Astrocyte of the spinal cord (primary cell): Measurements from ENCODE around the gene P2RY14.

Experiments
- DNase-seq: peaks from one replicate; pipeline ENCODE4 v3.0.0; 2011; ENCODE audit warnings: low read depth, low spot score
- H3K4me3 ChIP-seq: 2 replicates; pipeline ENCODE4 v1.5.1; 2011; ENCODE audit warnings: low read depth, mild to moderate bottlenecking, low read length, moderate library complexity
- in situ Hi-C: cut with HindIII; loops from 2 replicates; pipeline ENCODE4 v1.10.0; 2017; ENCODE audit warnings: low sequenced_read_pairs
- TF ChIP-seq, protein P1 (sequence below): IDR thresholded peaks from 2 replicates; pipeline ENCODE4 v1.5.1; 2012; ENCODE audit warnings: low read depth, mild to moderate bottlenecking, low read length, inconsistent platforms

The P2RY14 gene

DNA sequence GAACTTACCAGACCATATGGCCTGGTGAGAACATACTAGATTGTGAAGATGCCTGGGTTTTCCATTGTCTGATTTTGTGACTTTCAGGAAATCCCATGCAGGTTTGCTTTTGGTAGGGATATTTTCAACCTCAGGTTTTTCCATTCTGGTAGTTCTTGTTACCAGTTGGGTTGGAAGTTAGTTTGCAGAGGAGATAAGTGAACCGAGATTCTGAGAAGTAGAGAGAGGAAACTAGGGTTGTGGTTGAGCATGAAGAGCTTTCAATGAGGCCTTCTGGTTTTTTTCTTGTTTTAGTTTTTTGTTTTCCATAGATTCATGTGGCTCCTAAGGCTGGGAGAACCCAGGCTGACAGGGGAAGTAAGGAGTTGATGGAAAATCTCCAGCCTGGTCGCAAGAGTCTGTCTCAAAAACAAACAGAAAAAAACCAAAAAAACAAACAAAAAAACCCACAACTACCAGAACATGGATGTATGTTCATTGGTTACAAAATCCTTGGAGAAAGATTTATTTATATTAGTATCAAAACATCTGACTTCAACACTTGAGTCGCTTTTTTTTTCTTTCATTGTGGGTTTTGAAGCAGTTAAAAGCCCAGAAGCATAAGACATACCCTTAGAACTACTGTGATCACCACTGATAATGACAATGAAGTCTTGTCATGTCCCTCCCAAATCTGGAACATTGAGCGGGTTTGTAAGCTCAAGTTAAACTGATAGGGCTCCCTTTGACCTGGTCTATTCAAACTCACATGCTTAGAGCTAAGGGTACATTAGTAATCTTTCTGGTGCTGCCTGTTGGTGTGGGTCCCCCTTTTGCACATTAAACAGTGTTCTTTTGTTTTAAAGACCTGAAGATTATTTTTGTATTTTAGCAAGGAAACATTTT is 78.5 kb downstream of the P2RY14 start:
- no peak for DNase-seq
- TF ChIP-seq, protein P1, sequence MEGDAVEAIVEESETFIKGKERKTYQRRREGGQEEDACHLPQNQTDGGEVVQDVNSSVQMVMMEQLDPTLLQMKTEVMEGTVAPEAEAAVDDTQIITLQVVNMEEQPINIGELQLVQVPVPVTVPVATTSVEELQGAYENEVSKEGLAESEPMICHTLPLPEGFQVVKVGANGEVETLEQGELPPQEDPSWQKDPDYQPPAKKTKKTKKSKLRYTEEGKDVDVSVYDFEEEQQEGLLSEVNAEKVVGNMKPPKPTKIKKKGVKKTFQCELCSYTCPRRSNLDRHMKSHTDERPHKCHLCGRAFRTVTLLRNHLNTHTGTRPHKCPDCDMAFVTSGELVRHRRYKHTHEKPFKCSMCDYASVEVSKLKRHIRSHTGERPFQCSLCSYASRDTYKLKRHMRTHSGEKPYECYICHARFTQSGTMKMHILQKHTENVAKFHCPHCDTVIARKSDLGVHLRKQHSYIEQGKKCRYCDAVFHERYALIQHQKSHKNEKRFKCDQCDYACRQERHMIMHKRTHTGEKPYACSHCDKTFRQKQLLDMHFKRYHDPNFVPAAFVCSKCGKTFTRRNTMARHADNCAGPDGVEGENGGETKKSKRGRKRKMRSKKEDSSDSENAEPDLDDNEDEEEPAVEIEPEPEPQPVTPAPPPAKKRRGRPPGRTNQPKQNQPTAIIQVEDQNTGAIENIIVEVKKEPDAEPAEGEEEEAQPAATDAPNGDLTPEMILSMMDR, result no peak
- in situ Hi-C loops, result no loop called here
- H3K4me3 ChIP-seq, result no peak overlapping the region

DNA sequence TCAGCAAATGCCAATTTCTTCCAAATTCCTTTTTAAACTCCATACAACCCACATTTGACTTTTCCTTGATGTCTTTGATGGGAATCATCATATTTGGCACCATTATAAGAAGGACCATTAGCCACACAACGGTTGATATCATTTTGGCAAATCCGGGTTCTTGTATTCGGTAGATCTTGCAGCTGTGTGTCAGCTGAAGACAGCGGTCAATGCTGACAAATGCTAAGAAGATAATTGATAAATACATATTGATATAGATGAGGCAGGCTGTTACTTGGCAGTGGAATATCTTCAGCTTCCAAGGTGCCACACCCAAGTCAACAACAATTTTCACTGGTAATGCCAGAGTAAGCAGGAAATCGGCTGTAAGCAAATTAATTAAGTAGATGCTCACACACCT is 79.5 kb downstream of the P2RY14 start:
- DNase-seq, result no peak
- TF ChIP-seq, protein P1, result no peak
- in situ Hi-C loops, result no loop called here
- no peak overlapping the region for H3K4me3 ChIP-seq

DNA sequence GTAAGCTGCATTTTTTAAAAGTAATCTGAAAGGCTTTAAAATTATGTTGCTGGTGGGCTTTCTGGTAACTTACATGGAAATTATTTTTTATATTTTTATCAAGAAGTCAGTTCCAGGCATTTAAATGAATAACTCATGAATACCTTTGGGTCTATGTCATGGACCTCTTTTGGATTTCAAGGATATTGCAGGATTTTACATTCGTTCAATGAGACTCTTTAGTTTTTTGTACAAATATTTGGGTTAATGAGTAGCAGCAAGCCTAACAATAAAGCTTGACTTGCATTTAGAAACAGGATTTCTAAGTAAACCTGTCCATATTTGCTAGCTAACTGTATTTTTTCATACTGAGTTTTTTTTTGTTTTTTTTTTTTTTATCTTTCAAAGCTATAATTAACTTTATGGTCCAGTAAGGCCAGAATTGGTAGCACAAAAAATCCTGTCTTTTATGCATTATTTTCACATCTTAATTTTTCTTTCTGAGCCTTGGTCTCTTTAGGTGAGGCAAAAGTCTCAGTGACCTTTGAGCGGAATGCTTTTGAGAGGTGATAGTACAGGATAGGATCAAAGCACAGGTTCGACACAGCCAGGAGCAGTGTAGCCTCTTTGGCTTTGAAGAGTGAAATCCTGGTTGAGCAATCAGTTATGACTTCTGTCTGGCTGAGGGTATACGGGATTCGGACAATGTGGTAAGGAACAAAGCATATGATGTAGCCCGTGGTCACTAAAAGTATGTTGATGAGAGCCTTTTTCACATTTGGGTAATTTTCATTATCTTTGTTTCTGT is 80.2 kb downstream of the P2RY14 start:
- H3K4me3 ChIP-seq, result no peak overlapping the region
- TF ChIP-seq, protein P1, result no peak
- in situ Hi-C loops, result no loop called here
- DNase-seq, result no peak

DNA sequence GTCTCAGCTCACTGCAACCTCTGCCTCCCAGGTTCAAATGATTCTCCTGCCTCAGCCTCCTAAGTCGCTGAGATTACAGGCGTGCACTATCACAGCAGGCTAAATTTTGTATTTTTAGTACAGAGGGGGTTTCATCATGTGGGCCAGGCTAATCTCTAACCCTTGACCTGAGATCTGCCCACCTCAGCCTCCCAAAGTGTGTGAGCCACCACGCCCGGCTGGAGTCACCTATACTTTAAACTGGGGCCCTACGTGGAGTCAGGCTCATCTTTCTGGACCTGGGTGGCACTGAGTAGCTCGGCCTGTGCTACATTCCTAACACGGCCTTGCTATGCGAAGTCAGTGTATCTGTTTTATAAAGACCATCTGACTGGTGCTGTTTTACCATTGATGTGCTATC is 81.1 kb downstream of the P2RY14 start:
- in situ Hi-C loops, result no loop called here
- no peak for DNase-seq
- no peak overlapping the region for H3K4me3 ChIP-seq
- TF ChIP-seq, protein P1, result no peak

DNA sequence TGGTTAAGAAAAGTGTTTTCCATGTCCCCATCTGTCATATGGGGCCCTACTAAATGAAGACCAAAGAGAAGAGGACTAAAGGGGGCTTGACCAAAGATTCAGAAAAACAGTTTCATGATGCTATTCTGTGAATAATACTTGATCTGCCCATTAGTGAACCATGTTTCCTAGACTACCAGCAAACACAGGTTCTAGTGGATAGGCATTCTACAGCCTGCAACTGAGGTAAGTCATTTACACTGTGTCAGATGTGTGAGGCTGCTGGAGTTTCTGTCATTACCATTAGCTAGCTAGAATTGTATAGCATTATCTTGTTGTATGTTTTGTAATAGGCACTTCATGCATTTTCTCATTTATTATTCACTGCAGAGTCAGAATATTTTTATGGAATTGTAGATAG is 81.9 kb downstream of the P2RY14 start:
- DNase-seq, result no peak
- in situ Hi-C loops, result no loop called here
- H3K4me3 ChIP-seq, result no peak overlapping the region
- TF ChIP-seq, protein P1, result no peak

DNA sequence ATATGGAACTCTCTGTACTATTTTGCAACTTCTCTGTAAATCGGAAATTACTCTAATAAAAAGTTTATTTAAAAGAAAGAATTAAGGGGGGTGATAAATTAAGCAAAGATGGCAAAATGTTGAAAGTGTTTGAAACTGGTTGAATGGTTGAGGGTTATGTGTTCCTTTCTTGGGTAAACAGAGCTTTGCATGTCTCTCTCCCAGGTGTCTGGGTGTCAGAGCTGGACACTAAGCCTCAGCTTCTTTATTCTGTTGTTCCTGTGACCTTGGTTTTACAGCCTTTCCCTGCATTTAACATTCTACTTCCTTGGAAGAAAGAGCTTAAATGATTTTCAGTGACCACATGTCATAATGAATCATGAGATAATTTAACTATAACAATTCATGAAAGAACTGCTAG is 82.5 kb downstream of the P2RY14 start:
- H3K4me3 ChIP-seq, result no peak overlapping the region
- DNase-seq, result no peak
- in situ Hi-C loops, result no loop called here
- TF ChIP-seq, protein P1, result no peak
